ENCODE data around the gene PTPN6.

PTPN6 gene

GRCh38 chr12:7001921-7002591 is 50.9 kb downstream of the PTPN6 start:
- no peaks in the 10 kb centered on the region for H3K27me3 ChIP-seq
- no peaks in the 10 kb centered on the region for H3K4me1 ChIP-seq (ENCODE audit: control insufficient read depth in 1 of 2, insufficient read depth in 1 of 2, low read depth in 1 of 2, low read length in 1 of 2)
- peaks cover 14% of the 10 kb centered on the region for H3K36me3 ChIP-seq
- no peak overlapping the region for H3K27ac ChIP-seq
- no peaks in the 10 kb centered on the region for H3K9me3 ChIP-seq
- TF ChIP-seq CTCF (IDR thresholded peaks at IDR 0.05): no peak
- no peak overlapping the region for H3K4me3 ChIP-seq (ENCODE audit: low read depth in 1 of 2, low read length in 1 of 2)

- Histone ChIP-seq H3K27me3 (no peaks in the 10 kb centered on the region), H3K4me3 (ENCODE audit: low read depth in 1 of 2, low read length in 1 of 2) (no peak overlapping the region), H3K9me3 (no peaks in the 10 kb centered on the region), H3K4me1 (ENCODE audit: control insufficient read depth in 1 of 2, insufficient read depth in 1 of 2, low read depth in 1 of 2, low read length in 1 of 2) (peaks cover 14 to 19% of the 10 kb centered on the region in 2 experiments), H3K36me3 (no peaks in the 10 kb centered on the region), H3K27ac (no peak overlapping the region)
- no peak for TF ChIP-seq CTCF (IDR thresholded peaks at IDR 0.05)
Observed at GRCh38 chr12:7004287-7004803, 53.2 kb downstream of the PTPN6 start.

GRCh38 chr12:7004840-7005239 is 53.7 kb downstream of the PTPN6 start:
- Histone ChIP-seq H3K36me3 (no peaks in the 10 kb centered on the region), H3K27me3 (no peaks in the 10 kb centered on the region), H3K4me1 (ENCODE audit: control insufficient read depth in 1 of 2, insufficient read depth in 1 of 2, low read depth in 1 of 2, low read length in 1 of 2) (peaks cover 14 to 21% of the 10 kb centered on the region in 2 experiments), H3K9me3 (no peaks in the 10 kb centered on the region), H3K27ac (no peak overlapping the region), H3K4me3 (ENCODE audit: low read depth in 1 of 2, low read length in 1 of 2) (no peak overlapping the region)
- no peak for TF ChIP-seq CTCF (IDR thresholded peaks at IDR 0.05)

- no peaks in the 10 kb centered on the region for H3K27me3 ChIP-seq
- no peak overlapping the region for H3K4me3 ChIP-seq (ENCODE audit: low read depth in 1 of 2, low read length in 1 of 2)
- peaks cover 14 to 21% of the 10 kb centered on the region in 2 experiments for H3K4me1 ChIP-seq (ENCODE audit: control insufficient read depth in 1 of 2, insufficient read depth in 1 of 2, low read depth in 1 of 2, low read length in 1 of 2)
- H3K36me3 ChIP-seq: no peaks in the 10 kb centered on the region
- no peak for TF ChIP-seq CTCF (IDR thresholded peaks at IDR 0.05)
- no peaks in the 10 kb centered on the region for H3K9me3 ChIP-seq
- no peak overlapping the region for H3K27ac ChIP-seq
Observed at GRCh38 chr12:7005311-7005710, 54.2 kb downstream of the PTPN6 start.

- no peak overlapping the region for H3K4me3 ChIP-seq (ENCODE audit: low read depth in 1 of 2, low read length in 1 of 2)
- no peak overlapping the region for H3K27ac ChIP-seq
- no peaks in the 10 kb centered on the region for H3K36me3 ChIP-seq
- no peak for TF ChIP-seq CTCF (IDR thresholded peaks at IDR 0.05)
- H3K4me1 ChIP-seq (ENCODE audit: control insufficient read depth in 1 of 2, insufficient read depth in 1 of 2, low read depth in 1 of 2, low read length in 1 of 2): peaks cover 19 to 21% of the 10 kb centered on the region in 2 experiments
- no peaks in the 10 kb centered on the region for H3K9me3 ChIP-seq
- H3K27me3 ChIP-seq: no peaks in the 10 kb centered on the region
Observed at GRCh38 chr12:7006639-7007038, 55.5 kb downstream of the PTPN6 start.

All from neutrophil (primary cell).